NCI-H345 treated with DMSO at 0.1 percent for 48 hours (cell line): ENCODE results near the gene IDH2.

ENCODE experiments used
- DNase-seq: peaks from one replicate; lab custom pipeline; 2025; ENCODE audit not compliant: unreplicated experiment; lab: John Stamatoyannopoulos, UW

Gene IDH2

DNA sequence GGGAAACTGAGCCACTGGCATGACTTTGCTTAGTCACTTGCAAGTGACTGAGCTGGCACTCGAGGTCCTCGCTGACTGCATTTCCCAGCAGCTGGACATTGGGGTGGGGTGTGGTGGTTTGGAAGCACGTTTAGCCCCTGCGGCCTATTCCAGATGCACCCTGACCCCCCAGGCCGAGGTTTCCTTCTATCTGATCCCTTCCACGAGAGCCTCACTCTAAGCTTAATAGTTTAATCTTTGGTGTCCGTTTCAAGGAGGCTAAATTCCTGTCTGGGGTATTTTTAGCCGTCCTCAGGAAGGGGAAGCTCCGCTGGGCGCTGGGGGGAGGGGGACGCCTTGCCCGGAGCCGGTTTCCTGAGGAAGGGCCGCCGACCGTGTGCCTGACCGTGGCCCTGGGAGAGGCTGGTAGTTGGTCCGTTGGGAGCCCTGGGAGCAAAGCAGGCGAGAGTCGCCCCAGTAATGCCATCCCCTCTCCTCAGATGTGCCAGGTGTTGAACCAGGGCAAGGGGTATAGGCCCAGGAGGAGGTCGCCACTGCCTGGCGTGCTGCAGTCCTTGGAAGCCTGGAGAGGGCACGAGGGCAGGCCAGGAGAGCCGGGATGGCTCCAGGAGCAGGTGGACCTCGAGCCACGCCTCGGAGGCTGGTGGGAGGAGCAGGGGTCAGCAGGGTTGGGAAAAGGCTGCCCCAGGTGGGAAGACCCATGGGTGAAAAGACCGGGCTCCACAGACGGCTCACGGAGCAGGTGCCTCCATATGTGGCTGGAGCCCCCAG lies 37.2 kb downstream of the IDH2 start:
- DNase-seq = no peak

- no peak for DNase-seq
Observed at GRCh38 chr15:90063770-90064247, 38.5 kb downstream of the IDH2 start.

DNA sequence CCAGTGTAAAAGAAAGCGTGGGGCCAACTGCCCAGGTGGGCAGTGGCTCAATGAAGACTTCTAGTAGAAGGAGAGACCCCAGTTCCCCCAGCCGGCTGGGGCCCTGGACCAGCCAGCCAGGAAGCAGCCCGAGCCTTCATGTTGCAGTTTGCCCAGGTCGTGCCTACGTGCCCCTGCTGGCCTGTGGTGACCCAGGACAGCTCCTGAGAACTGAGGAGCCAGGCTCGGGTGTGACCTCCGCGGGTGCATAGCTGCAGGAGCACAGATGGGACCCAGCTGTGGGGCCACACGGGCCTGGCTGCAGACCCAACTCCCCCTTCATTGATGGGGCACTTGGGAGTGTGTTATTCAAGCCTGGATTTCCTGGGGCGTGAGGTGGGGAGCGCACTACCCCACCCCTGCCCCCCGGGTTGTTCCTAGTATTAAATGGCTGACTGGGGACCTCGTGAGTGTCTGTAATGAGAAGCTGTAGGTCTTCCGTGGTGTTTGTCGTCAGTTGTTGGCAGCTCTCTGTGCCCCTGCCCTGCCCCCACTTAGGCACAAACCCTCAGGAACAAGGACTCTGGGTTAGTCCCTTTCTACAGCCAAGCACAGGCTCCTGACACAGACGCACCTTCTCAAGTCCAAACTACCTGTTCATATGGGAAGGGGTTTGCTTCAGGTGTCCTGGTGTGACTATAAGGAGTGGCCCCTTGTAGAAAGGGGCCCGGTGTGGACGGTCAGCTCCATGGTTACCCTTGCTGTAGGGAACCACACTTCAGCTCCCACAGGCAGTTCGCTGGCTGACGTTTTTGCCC lies 39.1 kb downstream of the IDH2 start:
- no peak for DNase-seq

DNA sequence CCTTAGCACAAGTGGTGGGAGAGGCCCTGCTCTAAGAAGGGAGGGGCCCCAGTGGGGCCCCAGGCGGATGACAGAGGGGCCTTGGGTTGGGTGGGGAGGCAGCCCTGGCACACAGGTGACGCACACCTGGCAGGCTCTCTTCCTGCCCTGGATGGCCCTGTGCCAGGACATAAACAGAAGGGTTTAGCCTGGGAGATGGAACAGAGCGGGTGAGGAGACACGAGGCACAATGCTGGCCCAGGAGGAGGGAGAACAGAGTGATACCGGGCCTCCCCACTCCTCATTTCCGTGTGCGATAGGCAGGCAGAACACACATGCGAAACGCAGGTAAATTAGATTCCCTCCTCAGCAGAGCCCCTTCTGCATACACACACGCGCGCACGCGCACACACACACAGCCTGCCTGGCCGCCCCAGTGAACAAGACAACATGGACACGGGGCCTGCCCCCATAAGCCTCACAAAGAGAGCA lies 39.8 kb downstream of the IDH2 start:
- peak; percentile 91 for DNase-seq

DNA sequence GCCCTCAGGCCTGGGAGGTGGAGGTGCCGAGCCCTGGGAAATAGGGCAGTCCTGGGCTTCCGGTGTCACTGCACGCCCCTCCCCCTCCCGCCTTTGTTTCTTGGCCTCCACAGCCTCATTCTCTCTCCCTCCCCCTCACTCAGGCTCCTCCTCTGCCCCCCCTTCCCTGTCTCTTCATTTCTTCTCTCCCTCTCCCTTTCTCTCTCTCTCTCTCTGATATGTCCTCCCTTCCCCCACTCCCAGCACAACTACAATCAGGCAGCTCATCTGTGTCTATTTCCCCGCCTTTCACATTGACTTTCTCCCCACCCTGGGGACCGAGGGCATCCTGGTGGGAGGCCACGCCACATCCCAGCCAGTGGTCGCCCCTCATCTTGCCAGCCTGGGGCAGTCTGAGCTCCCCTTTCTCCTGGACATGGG lies 40.2 kb downstream of the IDH2 start:
- peak; percentile 91 for DNase-seq

DNA sequence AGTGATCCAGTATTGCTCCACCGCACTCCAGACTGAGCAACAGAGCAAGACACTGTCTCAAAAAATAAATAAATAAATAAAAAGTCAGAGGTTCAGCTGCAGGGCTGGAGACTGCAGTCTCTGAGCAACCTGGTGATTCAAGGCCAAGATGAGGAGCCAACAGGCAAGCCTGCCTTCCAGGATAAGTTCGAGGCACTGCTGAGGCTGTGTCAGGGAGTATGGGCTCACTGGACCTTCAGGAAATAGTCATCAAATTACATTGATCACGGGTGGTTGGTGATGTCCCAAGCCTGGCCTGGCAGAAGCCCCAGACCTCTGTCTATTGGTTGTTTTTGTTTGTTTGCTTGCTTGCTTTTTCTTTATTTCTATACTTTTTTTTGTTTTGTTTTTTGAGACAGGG lies 41.5 kb downstream of the IDH2 start:
- DNase-seq = no peak

- DNase-seq = no peak
Observed at GRCh38 chr15:90059208-90059985, 42.9 kb downstream of the IDH2 start.

DNA sequence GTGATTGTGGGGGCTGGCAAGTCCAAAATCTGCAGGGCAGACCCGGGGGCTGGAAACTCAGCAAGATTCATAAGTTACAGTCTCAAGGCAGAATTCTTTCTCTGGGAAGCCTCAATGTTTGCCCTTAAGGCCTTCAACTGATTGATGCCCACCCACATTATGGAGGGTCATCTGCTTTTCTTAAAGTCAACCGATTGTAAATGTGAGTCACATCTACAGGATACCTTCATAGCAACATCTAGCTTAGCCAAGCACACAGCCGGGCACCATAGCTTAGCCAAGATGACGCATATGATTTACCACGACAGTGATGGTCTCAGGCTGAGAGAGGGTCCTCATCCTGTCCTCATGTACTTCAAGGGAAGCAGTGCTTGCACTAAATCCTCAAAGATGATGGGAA lies 43.5 kb downstream of the IDH2 start:
- DNase-seq = no peak

DNA sequence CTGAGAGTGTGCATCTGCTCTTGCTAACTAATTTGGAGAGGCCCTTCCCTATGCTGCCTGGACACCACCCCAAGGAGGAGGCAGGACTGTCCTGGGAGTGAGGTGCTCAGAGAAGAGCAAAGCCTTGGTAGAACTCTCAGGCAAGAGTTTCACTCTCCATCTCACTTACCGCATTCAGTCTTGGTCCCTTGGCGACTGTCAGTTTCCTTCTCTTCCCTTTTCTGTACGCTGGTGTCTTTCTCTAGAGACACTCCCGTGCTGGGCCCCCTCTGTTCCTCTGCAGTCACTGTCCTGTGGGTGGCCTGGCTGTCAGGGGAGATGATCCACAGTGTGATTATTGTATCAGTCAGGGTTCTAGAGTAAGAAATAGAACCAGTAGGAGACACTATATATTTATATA lies 44.0 kb downstream of the IDH2 start:
- no peak for DNase-seq

GRCh38 chr15:90056529-90056928 lies 45.7 kb downstream of the IDH2 start:
- DNase-seq = no peak

DNA sequence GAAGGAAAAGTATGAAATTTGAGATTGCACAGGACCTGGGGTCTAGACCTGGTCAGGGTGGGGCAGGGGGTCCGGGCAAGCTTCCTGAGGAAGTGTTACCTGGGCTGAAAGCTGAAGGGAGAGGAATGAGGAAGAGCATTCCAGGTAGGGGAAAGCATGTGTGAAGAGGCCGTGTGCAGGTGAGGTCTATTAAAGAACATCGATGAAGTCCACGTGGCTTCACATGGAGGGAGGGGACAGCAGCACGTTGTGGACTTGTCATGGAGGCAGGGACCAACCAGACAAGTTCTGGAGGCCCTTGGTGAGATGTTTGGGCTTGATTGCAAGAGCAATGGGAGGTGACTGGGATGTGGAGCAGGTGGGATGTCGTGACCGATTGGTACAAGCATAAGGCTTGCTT lies 47.1 kb downstream of the IDH2 start:
- DNase-seq = no peak

DNA sequence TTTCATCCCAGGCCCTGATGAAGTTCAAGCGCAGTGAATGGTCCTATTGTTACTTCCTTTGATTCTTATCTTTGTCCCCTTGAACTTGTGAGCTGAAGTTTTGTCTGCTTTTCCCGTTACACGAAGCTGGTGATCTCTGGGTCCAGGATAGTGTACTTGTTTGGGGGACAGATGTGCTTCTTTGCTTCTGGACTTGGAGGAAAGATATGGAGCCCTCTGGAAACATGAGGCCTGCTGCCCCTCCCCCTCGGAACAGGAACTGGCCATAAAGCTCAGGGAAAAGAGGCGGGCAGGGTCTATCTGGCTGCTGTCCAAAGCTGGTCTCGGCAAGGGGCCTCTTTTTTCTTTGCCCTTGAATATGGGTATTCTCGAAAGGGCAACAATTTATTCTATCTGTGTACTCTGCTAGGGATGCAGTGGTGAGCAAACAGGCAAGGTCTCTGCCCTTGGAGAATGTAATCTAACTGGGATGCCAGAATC lies 47.6 kb downstream of the IDH2 start:
- DNase-seq = peak; percentile 69

- no peak for DNase-seq
Observed at GRCh38 chr15:90053685-90054466, 48.4 kb downstream of the IDH2 start.

GRCh38 chr15:90051874-90052273 lies 50.4 kb downstream of the IDH2 start:
- no peak for DNase-seq

GRCh38 chr15:90049666-90050604 lies 52.3 kb downstream of the IDH2 start:
- DNase-seq = no peak

GRCh38 chr15:90049030-90049429 lies 53.2 kb downstream of the IDH2 start:
- no peak for DNase-seq

GRCh38 chr15:90047956-90048575 lies 54.2 kb downstream of the IDH2 start:
- no peak for DNase-seq

GRCh38 chr15:90046911-90047392 lies 55.3 kb downstream of the IDH2 start:
- DNase-seq = peak; percentile 36

DNA sequence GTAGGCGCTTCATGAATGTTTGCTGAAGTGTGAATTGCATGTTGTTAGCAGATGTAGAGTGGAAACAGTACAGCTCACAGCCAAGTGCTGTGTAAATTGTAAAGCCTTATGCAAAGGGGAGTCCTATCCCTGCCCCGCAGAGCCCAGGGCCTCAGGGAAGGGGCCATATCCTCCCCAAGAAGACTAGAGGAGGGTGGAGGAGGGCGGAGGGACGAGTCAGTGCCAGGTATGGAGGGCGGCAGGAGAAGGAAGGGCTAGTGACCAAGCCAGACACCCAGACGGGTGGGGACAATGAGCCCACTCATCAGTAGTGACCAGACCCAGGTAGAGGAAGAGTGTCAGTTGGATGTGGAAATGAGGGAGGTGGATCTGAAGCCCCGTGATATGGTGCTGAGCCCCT lies 56.0 kb downstream of the IDH2 start:
- no peak for DNase-seq
